ENCODE results near the gene AHI1. TPM values are rescaled to one million over a fixed set of nuclear protein-coding genes. Genes with fewer than 3 reads are reported as not detected.

The AHI1 gene
- total and polyA plus RNA-seq, 10 of the 15 experiments (the other 5 are each of a cell fraction or from before 2014, with no cell fraction given): 3.2 to 9.5 (median 4.6) TPM

DNA sequence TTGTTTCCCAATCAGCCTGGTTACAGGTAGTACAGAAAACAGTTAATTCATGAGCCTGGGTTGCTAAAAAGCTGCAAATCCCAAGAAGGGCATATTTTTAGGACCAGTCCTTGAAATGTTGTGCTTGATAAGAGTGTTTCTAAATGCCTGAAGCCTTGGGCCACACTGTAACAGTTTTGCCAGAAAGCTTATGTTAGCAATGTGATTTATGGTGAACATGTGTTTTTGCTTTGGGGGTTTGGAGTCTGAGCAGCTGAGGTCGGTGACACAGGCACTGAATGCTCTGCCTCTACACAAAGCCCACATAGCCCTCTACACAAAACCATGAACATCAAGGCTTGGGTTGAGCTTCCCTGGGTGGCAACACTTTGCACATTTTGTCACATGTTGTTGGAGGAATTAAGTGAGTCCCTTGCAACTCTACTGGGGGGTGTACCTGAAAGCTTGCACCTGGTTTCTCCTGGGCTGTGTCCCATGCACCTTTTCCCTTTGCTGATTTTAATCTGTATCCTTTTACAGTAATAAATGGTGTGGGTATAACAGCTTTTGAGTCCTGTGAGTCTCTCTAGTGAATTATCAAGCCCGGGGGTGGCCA lies 22.2 kb downstream of the AHI1 start:
- Histone ChIP-seq H3K27ac (ENCODE audit: control insufficient read depth, insufficient read depth) (no peak overlapping the region), H3K4me3 (no peak overlapping the region), H3K27me3 (replicated peaks in 1 of 2; ENCODE audit: control insufficient read depth in 2 of 2, insufficient read depth in 2 of 2, low read length in 1 of 2) (no peaks in the 10 kb centered on the region), H2AFZ (ENCODE audit: control insufficient read depth, low read depth, low read length) (no peak overlapping the region), H3K36me3 (ENCODE audit: control insufficient read depth in 2 of 2, insufficient read depth in 2 of 2, low read length in 1 of 2) (no peaks in the 10 kb centered on the region), H3K9ac (ENCODE audit: control insufficient read depth, insufficient read depth, low read length) (no peak overlapping the region), H3K4me2 (ENCODE audit: control insufficient read depth, insufficient read depth) (no peak overlapping the region), H3K4me1 (ENCODE audit: control insufficient read depth, insufficient read depth, low read length) (no peaks in the 10 kb centered on the region), H4K20me1 (ENCODE audit: control insufficient read depth, insufficient read depth) (no peaks in the 10 kb centered on the region), H3K9me3 (replicated peaks; ENCODE audit: control insufficient read depth, insufficient read depth, low read length) (peaks cover 2% of the 10 kb centered on the region; the same call in 1 of the 3 replicates), H3K79me2 (ENCODE audit: control insufficient read depth, insufficient read depth, low read length) (no peaks in the 10 kb centered on the region)
- TF ChIP-seq SUZ12 (IDR thresholded peaks at IDR 0.05; ENCODE audit: unreplicated experiment): no peak
- no peak for TF ChIP-seq GATAD2B (conservative IDR thresholded peaks at IDR 0.05; ENCODE audit: low read depth)
- TF ChIP-seq, protein P1, sequence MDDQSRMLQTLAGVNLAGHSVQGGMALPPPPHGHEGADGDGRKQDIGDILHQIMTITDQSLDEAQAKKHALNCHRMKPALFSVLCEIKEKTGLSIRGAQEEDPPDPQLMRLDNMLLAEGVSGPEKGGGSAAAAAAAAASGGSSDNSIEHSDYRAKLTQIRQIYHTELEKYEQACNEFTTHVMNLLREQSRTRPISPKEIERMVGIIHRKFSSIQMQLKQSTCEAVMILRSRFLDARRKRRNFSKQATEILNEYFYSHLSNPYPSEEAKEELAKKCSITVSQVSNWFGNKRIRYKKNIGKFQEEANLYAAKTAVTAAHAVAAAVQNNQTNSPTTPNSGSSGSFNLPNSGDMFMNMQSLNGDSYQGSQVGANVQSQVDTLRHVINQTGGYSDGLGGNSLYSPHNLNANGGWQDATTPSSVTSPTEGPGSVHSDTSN (IDR thresholded peaks at IDR 0.05; ENCODE audit: insufficient replicate concordance, low read depth, low read length): no peak
- TF ChIP-seq EZH2 (IDR thresholded peaks at IDR 0.05; ENCODE audit: borderline replicate concordance, control insufficient read depth, low read depth, low read length): no peak
- CTCF ChIA-PET: interaction anchor here (1.0 kb wide), 2 partner anchors 36 to 432 kb away, joined by 3 read pairs; no protein-coding TSS in a partner anchor
- SMC1A ChIA-PET (ENCODE audit: uncharacterized antibody, unreplicated experiment): interaction anchor here (2.3 kb wide), 1 partner anchor 11 kb away, joined by 5 read pairs; no protein-coding TSS in a partner anchor
- DNase-seq (ENCODE audit: low read depth, low spot score) (no peak), ATAC-seq (no peak), FAIRE-seq (no peak)
- POLR2A ChIA-PET: no interaction called here
- intact Hi-C loops (cut with micrococcal nuclease; ENCODE audit: unreplicated experiment): no loop called here
- RAD21 ChIA-PET (ENCODE audit: unreplicated experiment): no interaction called here
- BruUV-seq (replicated peaks): no TSS peak
- 71% methylated on average over 2 of the region's 2 CpGs for WGBS (ENCODE audit: insufficient coverage, insufficient replicate concordance, low lambda C conversion rate, missing lambda C conversion rate)
- in situ Hi-C loops (cut with MboI): no loop called here

DNA sequence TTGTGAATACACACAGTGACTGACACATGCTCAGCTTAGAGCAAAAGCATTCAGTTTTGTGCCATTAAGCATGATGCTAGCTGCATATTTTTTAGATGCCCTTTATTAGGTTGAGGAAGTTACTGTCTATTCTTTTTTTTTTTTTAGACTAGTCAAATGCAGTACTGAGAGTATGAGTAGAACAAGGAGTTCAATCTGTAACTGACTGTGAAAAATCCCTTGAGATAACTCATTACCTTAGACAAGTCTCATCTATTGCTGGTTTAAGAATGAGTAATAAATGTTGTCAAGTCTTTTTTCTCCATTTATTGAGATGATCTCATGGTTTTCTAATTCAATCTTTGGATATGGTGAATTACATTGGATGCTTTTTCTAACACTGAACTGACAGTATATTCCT lies 23.2 kb downstream of the AHI1 start:
- H3K36me3 ChIP-seq (ENCODE audit: control insufficient read depth in 2 of 2, insufficient read depth in 2 of 2, low read length in 1 of 2): no peaks in the 10 kb centered on the region
- H3K9me3 ChIP-seq (replicated peaks; ENCODE audit: control insufficient read depth, insufficient read depth, low read length): no peaks in the 10 kb centered on the region; the same call in 2 of the 3 replicates
- BruUV-seq (replicated peaks): no TSS peak
- no peak overlapping the region for H3K4me2 ChIP-seq (ENCODE audit: control insufficient read depth, insufficient read depth)
- no peak overlapping the region for H3K9ac ChIP-seq (ENCODE audit: control insufficient read depth, insufficient read depth, low read length)
- ChIA-PET RAD21 (ENCODE audit: unreplicated experiment) (no interaction called here), POLR2A (no interaction called here), CTCF (interaction anchor here (0.7 to 1.0 kb wide), 2 partner anchors 35 to 1835 kb away, joined by 3 read pairs; no protein-coding TSS in a partner anchor), SMC1A (ENCODE audit: uncharacterized antibody, unreplicated experiment) (interaction anchor here (0.6 to 2.3 kb wide), 3 partner anchors 12 to 514 kb away, joined by 3 to 5 read pairs (median 5); no protein-coding TSS in a partner anchor)
- FAIRE-seq (no peak), ATAC-seq (no peak), DNase-seq (ENCODE audit: low read depth, low spot score) (no peak)
- no peaks in the 10 kb centered on the region for H3K27me3 ChIP-seq (replicated peaks in 1 of 2; ENCODE audit: control insufficient read depth in 2 of 2, insufficient read depth in 2 of 2, low read length in 1 of 2)
- H3K79me2 ChIP-seq (ENCODE audit: control insufficient read depth, insufficient read depth, low read length): no peaks in the 10 kb centered on the region
- in situ Hi-C loops (cut with MboI) (no loop called here), intact Hi-C loops (cut with micrococcal nuclease; ENCODE audit: unreplicated experiment) (no loop called here)
- H2AFZ ChIP-seq (ENCODE audit: control insufficient read depth, low read depth, low read length): no peak overlapping the region
- no peaks in the 10 kb centered on the region for H4K20me1 ChIP-seq (ENCODE audit: control insufficient read depth, insufficient read depth)
- H3K27ac ChIP-seq (ENCODE audit: control insufficient read depth, insufficient read depth): no peak overlapping the region
- no peak overlapping the region for H3K4me3 ChIP-seq
- H3K4me1 ChIP-seq (ENCODE audit: control insufficient read depth, insufficient read depth, low read length): no peaks in the 10 kb centered on the region
- TF ChIP-seq FOS (IDR thresholded peaks at IDR 0.05; ENCODE audit: borderline replicate concordance, extremely low read depth, insufficient read length): no peak
- TF ChIP-seq, protein P2, sequence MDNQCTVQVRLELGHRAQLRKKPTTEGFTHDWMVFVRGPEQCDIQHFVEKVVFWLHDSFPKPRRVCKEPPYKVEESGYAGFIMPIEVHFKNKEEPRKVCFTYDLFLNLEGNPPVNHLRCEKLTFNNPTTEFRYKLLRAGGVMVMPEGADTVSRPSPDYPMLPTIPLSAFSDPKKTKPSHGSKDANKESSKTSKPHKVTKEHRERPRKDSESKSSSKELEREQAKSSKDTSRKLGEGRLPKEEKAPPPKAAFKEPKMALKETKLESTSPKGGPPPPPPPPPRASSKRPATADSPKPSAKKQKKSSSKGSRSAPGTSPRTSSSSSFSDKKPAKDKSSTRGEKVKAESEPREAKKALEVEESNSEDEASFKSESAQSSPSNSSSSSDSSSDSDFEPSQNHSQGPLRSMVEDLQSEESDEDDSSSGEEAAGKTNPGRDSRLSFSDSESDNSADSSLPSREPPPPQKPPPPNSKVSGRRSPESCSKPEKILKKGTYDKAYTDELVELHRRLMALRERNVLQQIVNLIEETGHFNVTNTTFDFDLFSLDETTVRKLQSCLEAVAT (IDR thresholded peaks at IDR 0.05): no peak
- TF ChIP-seq RELA (IDR thresholded peaks at IDR 0.05; ENCODE audit: borderline replicate concordance, partially characterized antibody): no peak
- TF ChIP-seq, protein P3, sequence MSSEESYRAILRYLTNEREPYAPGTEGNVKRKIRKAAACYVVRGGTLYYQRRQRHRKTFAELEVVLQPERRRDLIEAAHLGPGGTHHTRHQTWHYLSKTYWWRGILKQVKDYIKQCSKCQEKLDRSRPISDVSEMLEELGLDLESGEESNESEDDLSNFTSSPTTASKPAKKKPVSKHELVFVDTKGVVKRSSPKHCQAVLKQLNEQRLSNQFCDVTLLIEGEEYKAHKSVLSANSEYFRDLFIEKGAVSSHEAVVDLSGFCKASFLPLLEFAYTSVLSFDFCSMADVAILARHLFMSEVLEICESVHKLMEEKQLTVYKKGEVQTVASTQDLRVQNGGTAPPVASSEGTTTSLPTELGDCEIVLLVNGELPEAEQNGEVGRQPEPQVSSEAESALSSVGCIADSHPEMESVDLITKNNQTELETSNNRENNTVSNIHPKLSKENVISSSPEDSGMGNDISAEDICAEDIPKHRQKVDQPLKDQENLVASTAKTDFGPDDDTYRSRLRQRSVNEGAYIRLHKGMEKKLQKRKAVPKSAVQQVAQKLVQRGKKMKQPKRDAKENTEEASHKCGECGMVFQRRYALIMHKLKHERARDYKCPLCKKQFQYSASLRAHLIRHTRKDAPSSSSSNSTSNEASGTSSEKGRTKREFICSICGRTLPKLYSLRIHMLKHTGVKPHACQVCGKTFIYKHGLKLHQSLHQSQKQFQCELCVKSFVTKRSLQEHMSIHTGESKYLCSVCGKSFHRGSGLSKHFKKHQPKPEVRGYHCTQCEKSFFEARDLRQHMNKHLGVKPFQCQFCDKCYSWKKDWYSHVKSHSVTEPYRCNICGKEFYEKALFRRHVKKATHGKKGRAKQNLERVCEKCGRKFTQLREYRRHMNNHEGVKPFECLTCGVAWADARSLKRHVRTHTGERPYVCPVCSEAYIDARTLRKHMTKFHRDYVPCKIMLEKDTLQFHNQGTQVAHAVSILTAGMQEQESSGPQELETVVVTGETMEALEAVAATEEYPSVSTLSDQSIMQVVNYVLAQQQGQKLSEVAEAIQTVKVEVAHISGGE (CRISPR knock-in tag; IDR thresholded peaks at IDR 0.05): no peak
- TF ChIP-seq RAD51 (IDR thresholded peaks at IDR 0.05): no peak

Data from GM12878 (cell line).